Eye (tissue), 1 donor: Measurements from ENCODE around the gene EOGT.
A peak's percentile ranks its signal among the peaks of the same experiment; 100 is the strongest.

Experiments
- DNase-seq: peaks from one replicate; pipeline ENCODE4 v3.0.0-alpha.2; 2015

EOGT gene

GRCh38 chr3:69008980-69009379 lies 4.5 kb downstream of the EOGT start:
- no peak for DNase-seq

DNA sequence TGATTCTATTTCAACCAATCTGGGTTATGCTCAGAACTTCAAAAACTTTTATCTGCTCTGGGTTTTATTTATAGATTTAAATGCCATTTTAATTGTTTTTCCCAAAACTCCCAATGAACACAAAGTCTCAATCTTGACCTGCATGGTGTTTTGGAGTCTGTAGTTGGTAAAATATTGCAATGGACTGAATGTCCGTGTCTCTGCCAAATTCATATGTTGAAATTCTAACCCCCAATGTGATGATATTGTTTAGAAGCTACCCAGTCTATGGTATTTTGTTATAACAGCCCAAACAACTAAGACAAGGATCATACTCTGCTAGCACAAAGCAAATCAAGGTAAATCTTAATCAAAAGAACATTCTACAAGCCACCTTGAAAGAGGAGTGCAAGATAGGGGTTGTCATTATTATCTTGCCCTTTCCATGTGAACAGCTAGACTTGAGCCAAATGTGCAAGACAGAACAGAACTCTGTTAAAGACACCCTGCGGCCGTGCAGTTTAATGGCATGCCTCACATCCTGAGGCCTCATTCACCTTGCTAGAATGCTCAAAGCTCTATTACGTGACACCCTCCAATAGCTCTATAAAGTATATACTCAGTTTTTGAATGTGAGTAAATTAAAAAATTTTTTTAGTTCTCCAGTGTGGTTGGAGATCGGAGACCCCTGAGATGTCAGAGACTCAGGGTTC lies 7.5 kb downstream of the EOGT start:
- no peak for DNase-seq

- no peak for DNase-seq
Observed at GRCh38 chr3:69005071-69005790, 8.3 kb downstream of the EOGT start.

- no peak for DNase-seq
Observed at GRCh38 chr3:69004138-69004537, 9.3 kb downstream of the EOGT start.

DNA sequence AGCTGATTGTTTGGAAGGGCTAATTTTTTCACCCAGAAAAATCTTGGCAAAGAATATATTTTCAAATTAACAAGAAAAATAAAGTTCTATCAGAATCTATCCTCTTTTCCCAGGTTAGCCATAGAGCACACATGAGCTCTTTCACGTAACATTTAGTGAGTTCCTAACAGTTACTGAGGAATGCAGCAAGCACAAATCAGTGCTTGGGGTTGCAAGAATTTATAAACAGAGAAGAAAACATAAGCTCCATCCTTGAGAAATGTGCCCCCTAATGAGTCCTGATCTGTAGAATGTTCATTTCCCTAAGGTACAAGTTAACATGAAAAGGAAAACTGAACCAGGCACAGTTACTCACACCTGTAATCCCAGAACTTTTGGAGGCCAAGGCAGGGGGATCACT lies 13.9 kb downstream of the EOGT start:
- no peak for DNase-seq

GRCh38 chr3:68999158-68999557 lies 14.3 kb downstream of the EOGT start:
- DNase-seq: no peak

- no peak for DNase-seq
Observed at GRCh38 chr3:68997887-68998286, 15.6 kb downstream of the EOGT start.

DNA sequence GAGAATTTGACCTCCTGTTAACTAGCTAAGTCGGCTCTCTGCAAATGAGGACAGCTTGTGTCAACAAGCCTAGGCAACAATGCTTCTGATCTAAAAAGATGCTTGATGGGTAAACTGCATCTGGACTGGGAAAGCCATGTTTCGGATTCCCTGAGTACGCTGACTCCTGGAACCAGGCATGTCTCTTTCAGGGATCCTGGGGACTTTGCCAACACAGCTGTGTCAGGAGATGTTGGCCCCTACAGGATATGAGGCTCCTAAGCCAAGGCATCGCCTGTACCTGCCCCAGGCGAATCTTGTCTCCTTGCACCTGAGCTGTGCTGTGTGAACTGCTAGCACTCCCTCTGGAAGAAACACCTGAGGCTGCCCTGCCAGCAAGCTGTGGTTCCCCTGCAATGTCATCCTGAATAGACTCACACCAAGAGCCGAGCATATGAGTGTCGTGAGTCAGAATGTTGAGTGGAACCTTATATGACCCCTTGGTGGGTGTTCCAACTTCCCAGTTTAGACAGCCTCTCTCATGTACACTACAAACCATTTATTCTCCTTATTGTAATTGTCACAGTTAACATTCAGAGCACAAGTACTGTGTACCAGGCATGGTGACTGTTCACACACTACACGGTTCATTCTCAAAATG lies 17.0 kb downstream of the EOGT start:
- no peak for DNase-seq

- no peak for DNase-seq
Observed at GRCh38 chr3:68988740-68989139, 24.7 kb downstream of the EOGT start.

DNA sequence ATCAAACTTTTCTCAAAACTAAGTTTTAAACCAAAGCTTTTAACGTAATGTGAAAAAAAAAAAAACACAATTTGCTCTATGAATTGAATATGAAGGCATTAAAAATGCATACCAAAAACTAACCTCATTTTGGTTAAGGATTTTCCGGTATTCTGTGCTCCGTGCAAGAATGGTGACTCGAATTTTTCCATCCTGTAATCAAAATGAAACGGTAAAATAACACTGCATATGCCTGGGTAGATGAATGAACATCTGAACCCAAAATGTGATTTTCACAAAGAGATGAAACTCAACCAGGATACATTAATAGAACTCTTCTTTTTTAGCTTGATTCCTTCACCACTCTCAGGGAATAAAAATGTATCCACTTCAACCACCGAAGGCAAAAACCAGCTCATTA lies 26.2 kb downstream of the EOGT start:
- no peak for DNase-seq

DNA sequence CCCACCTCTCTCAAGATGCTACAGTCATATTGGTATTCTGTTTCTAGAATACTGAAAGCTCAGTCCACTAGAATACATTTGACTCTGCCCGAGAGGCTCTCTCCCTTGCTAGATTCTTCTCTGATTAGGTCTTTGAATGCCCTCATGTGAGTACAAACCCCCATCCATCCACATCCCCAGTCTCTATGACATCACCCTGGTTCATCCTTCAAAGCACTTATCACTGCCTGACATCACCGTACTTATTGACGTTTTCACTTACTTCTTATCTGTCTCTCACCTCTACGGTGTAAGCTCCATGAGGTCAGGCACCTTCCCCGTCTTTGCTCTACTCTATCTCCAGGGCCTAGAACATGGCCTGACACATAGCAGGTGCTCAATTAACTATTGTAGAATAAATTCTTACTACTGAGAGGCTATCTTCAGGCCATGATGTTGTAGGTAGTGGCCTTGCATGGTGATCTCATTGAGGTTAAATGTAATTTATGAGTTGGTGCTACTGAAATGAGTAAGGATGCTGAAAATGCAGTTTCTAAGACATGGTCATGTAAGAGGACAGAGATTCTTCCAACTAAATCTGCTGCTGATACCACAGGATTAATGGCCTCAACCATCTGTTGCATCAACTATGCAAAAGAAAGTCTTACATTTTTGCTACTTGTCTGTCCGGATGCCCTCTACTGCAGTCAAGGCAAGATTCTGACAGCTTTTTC lies 26.8 kb downstream of the EOGT start:
- no peak for DNase-seq

DNA sequence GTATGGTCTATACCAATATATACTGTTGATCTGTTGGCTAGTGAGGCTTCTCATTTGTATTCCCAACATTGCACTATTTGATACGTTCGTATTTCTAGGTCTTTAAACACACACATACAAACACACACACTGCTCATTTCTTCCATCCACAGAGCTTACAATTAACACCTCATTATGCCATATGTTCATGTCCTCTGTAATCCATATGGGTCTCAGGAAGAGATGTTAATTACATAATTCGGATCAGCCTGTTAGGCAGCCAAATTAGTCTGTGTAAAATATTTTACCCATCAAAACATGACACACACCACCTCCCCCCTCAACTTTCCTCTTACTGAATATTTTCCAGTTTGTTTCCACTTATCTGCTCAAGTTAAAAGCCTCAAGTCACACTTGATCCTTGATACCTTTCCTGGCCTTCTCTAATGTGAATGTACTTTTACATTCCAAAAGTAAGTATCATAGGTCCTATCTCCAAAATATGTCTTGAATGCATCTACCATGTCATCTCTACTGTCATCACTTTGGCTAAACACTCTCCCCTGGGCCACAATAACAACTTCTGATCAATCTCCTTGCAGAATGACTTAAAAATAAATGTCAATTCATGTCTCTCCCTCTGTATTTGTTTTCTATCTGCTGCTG lies 28.2 kb downstream of the EOGT start:
- DNase-seq: no peak

DNA sequence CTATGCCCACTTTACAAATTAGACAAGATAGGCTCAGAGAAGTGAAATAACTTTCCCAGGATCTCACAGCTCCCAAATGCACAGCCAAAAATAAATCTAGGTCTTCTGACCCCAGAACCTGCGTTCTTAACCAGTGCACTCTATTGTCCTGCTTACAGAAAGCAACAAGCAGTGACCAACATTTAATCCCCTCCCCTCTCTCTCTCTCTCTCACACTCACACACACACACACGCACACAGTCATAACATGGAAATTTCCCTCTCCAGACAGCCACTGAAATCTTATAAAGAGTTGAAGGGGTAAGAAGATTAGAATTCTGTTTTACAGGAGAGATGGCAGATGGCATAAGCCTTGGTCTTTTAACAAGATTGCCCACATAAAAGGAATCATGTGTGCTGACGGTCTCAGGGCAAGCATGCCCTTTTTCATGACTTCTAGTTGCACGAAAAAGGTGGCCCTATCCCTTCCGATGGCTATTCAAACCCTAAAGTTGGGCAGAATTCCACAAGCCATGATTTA lies 29.4 kb downstream of the EOGT start:
- DNase-seq: no peak

DNA sequence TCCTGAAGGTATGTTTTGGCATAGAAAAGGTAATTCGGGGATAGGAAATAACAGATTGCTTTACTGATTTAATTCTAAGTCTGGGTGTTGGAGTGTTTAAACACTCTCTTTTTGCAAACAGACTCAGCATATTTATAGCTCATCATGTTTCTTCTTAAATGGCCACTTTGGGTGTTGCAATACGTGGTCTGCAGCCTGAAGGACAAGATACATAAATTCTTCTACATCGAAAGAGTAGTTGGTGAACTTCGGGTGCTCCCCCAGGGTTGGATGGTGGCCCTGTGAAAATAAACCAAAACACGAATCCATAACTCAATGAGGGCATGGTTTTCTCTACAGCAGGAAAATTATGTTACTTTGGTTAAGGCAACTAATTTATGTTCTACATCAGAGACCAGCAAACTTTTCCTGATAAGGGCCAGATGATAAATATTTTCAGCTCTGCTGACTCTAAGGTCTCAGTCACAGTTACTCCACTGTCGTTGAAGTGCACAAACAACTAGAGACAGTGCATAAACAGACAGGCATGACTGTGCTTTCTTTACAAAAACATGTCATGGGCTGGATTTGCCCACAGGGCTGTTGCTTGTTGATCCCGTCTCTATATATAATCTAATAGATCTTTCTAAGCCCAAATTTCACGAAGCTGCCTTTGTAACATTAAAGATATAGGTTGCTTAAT lies 35.9 kb downstream of the EOGT start:
- no peak for DNase-seq

- DNase-seq: no peak
Observed at GRCh38 chr3:68974711-68975110, 38.8 kb downstream of the EOGT start.

DNA sequence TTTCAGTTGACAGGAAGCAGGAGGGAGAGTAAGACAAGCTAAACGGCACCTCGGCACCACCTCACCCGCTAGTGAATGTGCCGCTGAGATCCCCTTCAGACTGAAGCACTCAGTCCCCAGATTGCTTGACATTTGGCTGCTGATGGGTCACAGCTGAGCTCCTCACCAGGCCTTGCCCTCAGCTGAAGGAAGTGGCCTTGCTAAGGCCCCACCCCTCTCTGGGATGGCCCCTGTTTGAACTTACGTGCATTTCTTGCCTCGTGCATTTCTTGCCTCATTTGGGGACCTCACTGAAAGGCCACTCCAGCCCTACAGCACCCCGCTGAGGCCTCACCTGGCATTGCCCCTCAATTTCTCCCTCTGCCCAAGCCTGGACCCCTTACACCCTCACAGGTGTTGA lies 39.8 kb downstream of the EOGT start:
- no peak for DNase-seq

DNA sequence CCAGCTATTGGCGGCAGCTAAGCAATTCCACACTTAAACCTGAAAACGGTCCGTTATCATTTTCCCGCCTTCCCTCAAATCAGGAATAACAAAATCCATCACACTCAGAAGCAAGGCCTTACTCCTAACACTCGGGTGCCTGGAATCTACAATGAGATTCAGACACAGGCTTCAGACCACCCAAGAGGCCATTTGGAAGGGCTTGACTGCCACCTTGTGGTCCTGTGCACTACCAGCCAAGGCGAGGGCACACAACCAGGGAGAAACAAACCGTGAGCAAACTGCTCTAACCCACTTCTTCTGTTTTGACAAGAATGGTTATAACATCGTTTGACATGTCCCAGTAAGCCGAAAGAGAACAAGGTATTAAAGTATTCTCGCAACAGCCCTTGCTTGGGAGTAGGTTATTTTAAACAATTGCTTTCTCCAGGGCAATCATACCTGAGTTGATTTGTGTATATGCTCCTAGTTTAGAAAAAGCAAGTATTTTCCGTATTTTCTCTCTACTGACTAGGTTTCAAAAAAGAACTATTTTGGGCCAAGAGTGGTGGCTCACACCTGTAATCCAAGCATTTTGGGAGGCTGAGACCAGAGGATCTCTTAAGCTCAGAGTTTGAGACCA lies 41.0 kb downstream of the EOGT start:
- peak; percentile 94 for DNase-seq

DNA sequence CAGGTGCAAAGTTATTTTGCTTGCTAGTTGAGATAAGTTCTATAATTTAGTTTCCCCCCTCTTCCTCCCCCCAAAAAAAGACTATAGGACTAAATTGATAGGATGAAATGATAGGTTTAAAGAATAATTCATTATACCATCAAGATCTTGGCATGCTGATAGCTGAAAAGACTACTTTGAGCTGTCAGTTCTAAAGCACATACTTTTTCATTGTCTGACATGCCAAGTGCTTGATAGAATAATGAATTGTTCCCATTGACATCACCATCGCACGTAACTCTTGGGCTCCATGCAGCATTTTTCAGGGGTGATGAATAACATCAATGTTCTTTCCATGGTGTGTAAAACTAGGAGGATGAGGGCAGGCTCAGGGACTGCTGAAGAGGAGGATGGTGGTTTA lies 48.8 kb downstream of the EOGT start:
- no peak for DNase-seq

DNA sequence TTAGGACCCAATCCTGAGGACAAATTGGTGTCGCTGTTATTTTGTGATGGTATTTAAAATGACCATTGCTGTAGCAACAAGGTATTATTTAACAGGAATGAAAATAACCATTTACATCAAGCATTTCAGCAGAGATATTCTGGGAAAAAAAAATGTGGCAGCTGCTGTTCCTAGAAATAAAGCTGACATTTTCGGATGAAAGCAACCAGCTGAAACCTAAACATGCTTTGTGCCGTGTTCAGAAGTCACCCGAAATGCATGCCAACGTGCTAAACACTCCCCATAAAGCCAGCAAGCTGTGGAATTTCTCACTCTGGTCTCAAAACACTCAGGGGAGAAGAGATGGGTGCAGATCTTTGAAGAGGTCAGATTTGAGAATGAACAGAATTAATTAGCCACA lies 49.6 kb downstream of the EOGT start:
- no peak for DNase-seq

- DNase-seq: no peak
Observed at GRCh38 chr3:68963376-68963775, 50.1 kb downstream of the EOGT start.

- no peak for DNase-seq
Observed at GRCh38 chr3:68958932-68959331, 54.6 kb downstream of the EOGT start.

DNA sequence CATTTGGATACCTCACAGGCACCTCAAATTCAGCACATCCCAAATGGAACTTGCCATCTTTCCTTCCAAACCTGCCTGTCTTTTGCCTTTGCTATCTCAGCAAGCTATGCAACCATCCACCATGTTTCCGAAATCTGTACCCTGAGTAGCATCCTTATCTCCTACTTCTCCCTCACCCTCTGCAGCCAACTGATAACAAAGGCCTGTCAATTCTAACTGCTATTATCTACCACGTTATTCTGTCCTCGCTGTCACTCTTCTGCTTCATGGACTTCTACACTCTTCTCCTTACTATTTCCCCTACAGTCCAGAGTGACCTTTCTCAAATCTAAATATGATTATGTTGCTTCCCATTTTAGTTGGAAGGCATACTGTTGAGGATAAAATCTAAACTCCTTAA lies 55.6 kb downstream of the EOGT start:
- no peak for DNase-seq
